SW480 (cell line): ENCODE data around the gene RIOK1.
A peak's percentile ranks its signal among the peaks of the same experiment; 100 is the strongest.

Experiments
- DNase-seq: peaks from one replicate; pipeline ENCODE4 v3.0.0-alpha.2; 2016; ENCODE audit warnings: low spot score

The RIOK1 gene

GRCh38 chr6:7409740-7410139 is 20.1 kb downstream of the RIOK1 start:
- DNase-seq = no peak

GRCh38 chr6:7410851-7411250 is 21.2 kb downstream of the RIOK1 start:
- DNase-seq = no peak

GRCh38 chr6:7411328-7411727 is 21.7 kb downstream of the RIOK1 start:
- DNase-seq = no peak

- DNase-seq = no peak
Observed at GRCh38 chr6:7413151-7413823, 23.7 kb downstream of the RIOK1 start.

GRCh38 chr6:7414811-7415210 is 25.2 kb downstream of the RIOK1 start:
- DNase-seq = peak; percentile 31

- no peak for DNase-seq
Observed at GRCh38 chr6:7417684-7418083, 28.1 kb downstream of the RIOK1 start.

- DNase-seq = no peak
Observed at GRCh38 chr6:7418238-7418905, 28.8 kb downstream of the RIOK1 start.

GRCh38 chr6:7419065-7419464 is 29.5 kb downstream of the RIOK1 start:
- no peak for DNase-seq

- DNase-seq = no peak
Observed at GRCh38 chr6:7421066-7421465, 31.5 kb downstream of the RIOK1 start.

GRCh38 chr6:7424058-7424457 is 34.5 kb downstream of the RIOK1 start:
- no peak for DNase-seq

GRCh38 chr6:7424967-7425807 is 35.6 kb downstream of the RIOK1 start:
- peak; percentile 50 for DNase-seq

- no peak for DNase-seq
Observed at GRCh38 chr6:7425808-7426190, 36.2 kb downstream of the RIOK1 start.

- no peak for DNase-seq
Observed at GRCh38 chr6:7426447-7427169, 37.0 kb downstream of the RIOK1 start.

- DNase-seq = no peak
Observed at GRCh38 chr6:7431313-7431673, 41.7 kb downstream of the RIOK1 start.

GRCh38 chr6:7431674-7432390 is 42.2 kb downstream of the RIOK1 start:
- peak; percentile 78 for DNase-seq

GRCh38 chr6:7432391-7433120 is 42.9 kb downstream of the RIOK1 start:
- no peak for DNase-seq

GRCh38 chr6:7433121-7433617 is 43.6 kb downstream of the RIOK1 start:
- DNase-seq = peak; percentile 13

GRCh38 chr6:7434672-7435071 is 45.1 kb downstream of the RIOK1 start:
- DNase-seq = no peak

GRCh38 chr6:7438011-7438410 is 48.4 kb downstream of the RIOK1 start:
- no peak for DNase-seq

- no peak for DNase-seq
Observed at GRCh38 chr6:7439228-7439627, 49.6 kb downstream of the RIOK1 start.

GRCh38 chr6:7440476-7440875 is 50.9 kb downstream of the RIOK1 start:
- no peak for DNase-seq
